ENCODE data around the gene SEC61G. TPM values are rescaled to one million over a fixed set of nuclear protein-coding genes. Genes with fewer than 3 reads are reported as not detected.

The SEC61G gene
- total RNA-seq, 1 donor from 2014 or later = 194 TPM

DNA sequence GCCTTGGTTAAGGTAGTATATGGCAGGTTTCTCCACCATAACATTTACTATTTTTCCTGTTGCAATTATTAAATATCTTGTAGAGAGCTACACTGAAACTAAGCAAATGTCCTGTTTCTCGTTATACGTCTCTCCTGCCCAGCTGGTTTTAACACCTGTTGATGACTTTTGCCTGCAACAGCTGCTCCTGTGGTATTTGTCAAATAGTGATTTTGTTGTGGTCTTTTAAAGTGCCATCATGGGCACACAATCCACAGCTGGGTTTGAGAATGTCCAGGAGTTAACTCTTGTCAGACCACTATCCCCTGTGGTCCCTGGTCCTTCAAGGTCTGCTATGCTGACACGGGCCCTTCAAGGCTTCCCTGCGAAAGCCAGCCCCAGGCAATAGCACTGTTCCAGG lies 24.9 kb upstream of the SEC61G start:
- no peak for DNase-seq (ENCODE audit: low spot score)
- H3K4me3 Mint-ChIP-seq (ENCODE audit: unreplicated experiment) = no peak overlapping the region
- no peaks in the 10 kb centered on the region for H3K27me3 Mint-ChIP-seq (ENCODE audit: low read depth)
- no peak for TF ChIP-seq CTCF (IDR thresholded peaks at IDR 0.05)
- no peaks in the 10 kb centered on the region for H3K36me3 Mint-ChIP-seq (ENCODE audit: low read depth)
- H3K9me3 Mint-ChIP-seq (ENCODE audit: low read depth) = no peaks in the 10 kb centered on the region
- H3K27ac Mint-ChIP-seq (ENCODE audit: unreplicated experiment) = no peak overlapping the region
- H3K4me1 Mint-ChIP-seq (ENCODE audit: low read depth) = peaks cover 23% of the 10 kb centered on the region

- no peak for DNase-seq (ENCODE audit: low spot score)
- H3K27me3 Mint-ChIP-seq (ENCODE audit: low read depth) = no peaks in the 10 kb centered on the region
- no peak for TF ChIP-seq CTCF (IDR thresholded peaks at IDR 0.05)
- H3K4me3 Mint-ChIP-seq (ENCODE audit: unreplicated experiment) = no peak overlapping the region
- H3K27ac Mint-ChIP-seq (ENCODE audit: unreplicated experiment) = no peak overlapping the region
- peaks cover 15% of the 10 kb centered on the region for H3K4me1 Mint-ChIP-seq (ENCODE audit: low read depth)
- no peaks in the 10 kb centered on the region for H3K9me3 Mint-ChIP-seq (ENCODE audit: low read depth)
- no peaks in the 10 kb centered on the region for H3K36me3 Mint-ChIP-seq (ENCODE audit: low read depth)
Measured at GRCh38 chr7:54782829-54783228, 23.8 kb upstream of the SEC61G start.

GRCh38 chr7:54782314-54782713 lies 23.3 kb upstream of the SEC61G start:
- H3K36me3 Mint-ChIP-seq (ENCODE audit: low read depth) = no peaks in the 10 kb centered on the region
- H3K9me3 Mint-ChIP-seq (ENCODE audit: low read depth) = no peaks in the 10 kb centered on the region
- H3K4me3 Mint-ChIP-seq (ENCODE audit: unreplicated experiment) = no peak overlapping the region
- peaks cover 15% of the 10 kb centered on the region for H3K4me1 Mint-ChIP-seq (ENCODE audit: low read depth)
- DNase-seq (ENCODE audit: low spot score) = no peak
- no peak for TF ChIP-seq CTCF (IDR thresholded peaks at IDR 0.05)
- H3K27me3 Mint-ChIP-seq (ENCODE audit: low read depth) = no peaks in the 10 kb centered on the region
- no peak overlapping the region for H3K27ac Mint-ChIP-seq (ENCODE audit: unreplicated experiment)

DNA sequence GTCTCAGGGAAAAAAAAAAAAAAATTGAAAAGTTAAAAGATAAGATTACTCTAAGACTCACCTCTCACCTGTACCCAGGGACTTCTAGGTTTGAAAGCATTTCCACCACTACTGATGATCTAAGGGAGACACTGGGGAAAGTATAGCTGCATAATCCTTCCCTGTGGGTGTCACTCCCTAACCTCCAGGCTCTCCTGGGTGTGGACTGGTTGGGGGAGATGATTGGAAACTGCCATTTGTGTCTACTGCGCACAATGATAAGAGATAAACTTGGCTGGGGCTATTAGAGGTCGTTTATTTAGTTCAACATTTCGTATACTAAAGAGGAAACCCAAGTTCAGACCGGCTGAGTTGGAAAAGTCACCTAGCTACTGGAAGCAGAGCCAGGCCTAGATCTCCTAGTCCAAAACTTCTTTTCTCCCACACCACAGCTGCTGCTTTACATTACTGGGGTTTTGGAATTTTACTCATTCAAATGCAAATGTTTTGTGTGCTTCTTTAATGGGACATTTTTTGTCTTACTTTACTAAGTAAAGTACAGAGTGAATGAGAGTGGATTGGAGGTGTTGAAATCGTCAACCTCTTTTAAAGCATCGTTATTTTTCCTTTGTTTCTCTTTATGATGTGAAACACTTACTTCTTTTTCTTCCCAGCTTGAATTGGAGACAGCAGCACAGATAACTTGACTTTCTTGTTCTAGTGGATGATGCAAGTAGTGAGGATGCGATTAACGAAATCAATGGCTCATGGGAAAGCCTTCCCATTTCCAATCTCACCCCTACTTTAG lies 22.3 kb upstream of the SEC61G start:
- H3K36me3 Mint-ChIP-seq (ENCODE audit: low read depth) = no peaks in the 10 kb centered on the region
- DNase-seq (ENCODE audit: low spot score) = no peak
- H3K9me3 Mint-ChIP-seq (ENCODE audit: low read depth) = no peaks in the 10 kb centered on the region
- H3K4me3 Mint-ChIP-seq (ENCODE audit: unreplicated experiment) = no peak overlapping the region
- H3K27me3 Mint-ChIP-seq (ENCODE audit: low read depth) = no peaks in the 10 kb centered on the region
- H3K4me1 Mint-ChIP-seq (ENCODE audit: low read depth) = peaks cover 13% of the 10 kb centered on the region
- TF ChIP-seq CTCF (IDR thresholded peaks at IDR 0.05) = no peak
- H3K27ac Mint-ChIP-seq (ENCODE audit: unreplicated experiment) = no peak overlapping the region

- peaks cover 12% of the 10 kb centered on the region for H3K4me1 Mint-ChIP-seq (ENCODE audit: low read depth)
- no peak overlapping the region for H3K27ac Mint-ChIP-seq (ENCODE audit: unreplicated experiment)
- TF ChIP-seq CTCF (IDR thresholded peaks at IDR 0.05) = no peak
- H3K9me3 Mint-ChIP-seq (ENCODE audit: low read depth) = no peaks in the 10 kb centered on the region
- no peak overlapping the region for H3K4me3 Mint-ChIP-seq (ENCODE audit: unreplicated experiment)
- no peak for DNase-seq (ENCODE audit: low spot score)
- H3K27me3 Mint-ChIP-seq (ENCODE audit: low read depth) = no peaks in the 10 kb centered on the region
- H3K36me3 Mint-ChIP-seq (ENCODE audit: low read depth) = no peaks in the 10 kb centered on the region
Measured at GRCh38 chr7:54780490-54780889, 21.5 kb upstream of the SEC61G start.
